Stimulated activated CD4-positive, alpha-beta T cell treated with anti-CD3 and anti-CD28 coated beads, Interleukin-2, amount 100 ng/mL, for 4 hours (primary cell): ENCODE results near the gene KCNH6.

Source experiments
- DNase-seq: peaks from one replicate; pipeline ENCODE4 v3.0.0-alpha.2; 2020; ENCODE audit warnings: low read depth

KCNH6 gene

DNA sequence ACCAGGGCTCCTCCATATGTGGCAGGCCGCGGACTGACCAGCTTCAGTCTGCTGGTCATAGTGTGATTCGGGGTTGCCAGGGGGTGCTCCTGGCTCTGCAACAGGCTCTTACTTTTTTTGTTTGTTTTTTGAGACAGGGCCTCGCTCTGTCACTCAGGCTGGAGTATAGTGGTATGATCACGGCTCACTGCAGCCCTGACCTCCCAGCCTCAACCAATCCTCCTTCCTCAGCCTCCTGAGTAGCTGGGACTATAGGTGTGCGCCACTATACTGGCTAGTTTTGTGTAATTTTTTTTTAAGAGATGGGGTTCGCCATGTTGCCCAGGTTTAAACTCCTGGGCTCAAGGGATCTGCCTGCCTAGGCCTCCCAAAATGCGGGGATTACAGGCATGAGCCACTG, 11.8 kb upstream of the KCNH6 start:
- DNase-seq = no peak

DNA sequence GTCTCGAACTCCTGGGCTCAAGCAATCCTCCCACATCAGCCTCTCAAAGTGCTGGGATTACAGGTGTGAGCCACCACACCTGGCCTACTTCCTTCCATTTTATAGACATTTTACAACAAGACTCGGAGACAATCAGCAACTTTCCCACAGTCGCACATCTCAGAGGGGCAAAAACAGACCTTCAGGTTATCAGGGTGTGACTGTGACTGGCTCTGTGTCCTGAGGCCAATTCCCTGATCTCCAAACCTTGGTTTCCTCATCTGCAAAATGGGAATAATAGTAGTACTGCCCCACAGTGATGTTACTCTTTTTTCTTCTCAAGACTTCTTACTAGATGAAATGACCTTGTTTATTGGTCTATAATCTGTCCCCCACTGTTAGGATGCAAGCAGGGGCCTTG, 10.8 kb upstream of the KCNH6 start:
- no peak for DNase-seq

DNA sequence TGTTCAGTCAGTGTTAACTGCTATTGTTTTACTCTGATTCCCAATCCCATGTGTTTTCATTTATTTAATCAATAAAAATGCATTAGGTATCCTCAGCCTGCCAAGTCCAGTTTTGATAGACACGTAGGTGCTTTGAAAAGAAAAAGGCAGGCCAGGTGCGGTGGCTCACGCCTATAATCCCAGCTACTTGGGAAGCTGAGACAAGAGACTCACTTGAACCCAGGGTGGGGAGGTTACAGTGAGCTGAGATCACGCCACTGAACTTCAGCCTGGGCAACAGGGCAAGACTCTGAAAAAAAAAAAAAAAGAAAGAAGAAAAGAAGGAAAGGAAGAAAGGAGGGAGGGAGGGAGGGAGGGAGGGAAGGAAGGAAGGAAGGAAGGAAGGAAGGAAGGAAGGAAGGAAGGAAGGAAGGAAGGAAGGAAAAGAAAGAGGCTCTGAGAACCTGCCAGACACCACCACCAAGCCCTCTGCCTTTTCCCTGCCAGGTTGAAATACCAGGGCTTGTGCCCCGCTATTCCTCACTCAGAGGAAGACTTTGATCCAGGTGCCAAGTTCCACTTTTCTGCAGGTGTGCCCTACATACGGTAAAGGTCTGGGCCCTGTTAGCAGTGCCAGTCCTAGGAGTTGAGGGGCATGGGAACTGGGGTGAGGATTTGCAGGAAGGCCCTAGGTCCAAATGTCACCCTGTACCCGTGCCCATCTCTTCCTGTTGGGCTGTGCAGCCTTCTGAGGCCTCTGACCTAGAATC, 10.1 kb upstream of the KCNH6 start:
- no peak for DNase-seq

DNA sequence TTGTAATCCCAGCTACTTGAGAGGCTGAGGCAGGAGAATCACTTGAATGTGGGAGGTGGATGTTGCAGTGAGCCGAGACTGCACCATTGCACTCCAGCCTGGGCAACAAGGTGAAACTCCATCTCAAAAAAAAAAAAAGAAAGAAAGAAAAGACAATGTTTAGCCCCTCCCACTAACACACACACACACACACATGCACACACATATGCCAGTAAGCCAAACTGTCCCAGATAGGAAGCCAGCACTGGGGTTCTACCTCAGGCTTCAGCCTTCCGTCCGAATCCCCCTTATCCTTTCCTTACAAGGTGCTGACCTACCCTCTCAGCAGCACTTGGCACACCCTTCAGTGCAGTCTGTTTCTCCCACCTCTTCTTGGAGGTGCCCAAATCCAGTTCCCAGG, 8.7 kb upstream of the KCNH6 start:
- no peak for DNase-seq

DNA sequence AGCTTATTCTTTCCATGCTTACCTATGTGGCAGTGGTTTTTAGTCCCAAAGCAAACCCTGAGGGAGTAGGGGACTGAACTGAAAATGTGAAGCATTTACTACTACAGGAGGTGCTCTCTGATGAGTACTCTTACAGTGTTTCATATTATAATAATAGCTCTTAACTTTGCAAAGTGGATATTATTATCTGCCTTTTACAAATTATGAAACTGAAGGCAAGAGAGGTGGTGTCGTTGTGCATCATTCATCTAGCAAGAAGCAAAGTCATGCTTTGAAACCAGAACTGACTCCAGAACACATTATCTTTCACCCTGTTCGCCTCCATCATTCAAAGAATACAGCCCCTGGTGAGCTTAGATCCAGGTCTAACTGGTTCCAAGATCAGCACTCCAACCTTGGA, 8.2 kb upstream of the KCNH6 start:
- no peak for DNase-seq

DNA sequence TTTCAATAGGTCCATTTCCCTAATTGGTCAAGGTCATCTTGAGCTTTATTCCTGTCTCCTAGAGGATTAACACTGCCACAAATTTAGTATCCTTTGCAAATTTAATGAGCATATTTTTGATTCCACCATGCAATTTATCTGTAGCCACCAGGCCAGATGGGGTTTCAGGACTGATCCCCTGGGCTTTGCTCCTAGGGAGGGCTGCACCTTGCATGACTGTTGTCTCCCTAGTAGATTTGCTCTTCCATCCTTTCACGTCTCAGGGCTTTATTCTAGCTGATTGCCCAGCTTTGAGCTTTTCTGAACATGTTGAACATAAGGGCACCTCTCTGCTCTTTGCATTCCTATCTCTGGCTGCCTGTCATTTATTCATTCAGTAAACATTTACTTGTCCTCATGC, 7.7 kb upstream of the KCNH6 start:
- DNase-seq = no peak

DNA sequence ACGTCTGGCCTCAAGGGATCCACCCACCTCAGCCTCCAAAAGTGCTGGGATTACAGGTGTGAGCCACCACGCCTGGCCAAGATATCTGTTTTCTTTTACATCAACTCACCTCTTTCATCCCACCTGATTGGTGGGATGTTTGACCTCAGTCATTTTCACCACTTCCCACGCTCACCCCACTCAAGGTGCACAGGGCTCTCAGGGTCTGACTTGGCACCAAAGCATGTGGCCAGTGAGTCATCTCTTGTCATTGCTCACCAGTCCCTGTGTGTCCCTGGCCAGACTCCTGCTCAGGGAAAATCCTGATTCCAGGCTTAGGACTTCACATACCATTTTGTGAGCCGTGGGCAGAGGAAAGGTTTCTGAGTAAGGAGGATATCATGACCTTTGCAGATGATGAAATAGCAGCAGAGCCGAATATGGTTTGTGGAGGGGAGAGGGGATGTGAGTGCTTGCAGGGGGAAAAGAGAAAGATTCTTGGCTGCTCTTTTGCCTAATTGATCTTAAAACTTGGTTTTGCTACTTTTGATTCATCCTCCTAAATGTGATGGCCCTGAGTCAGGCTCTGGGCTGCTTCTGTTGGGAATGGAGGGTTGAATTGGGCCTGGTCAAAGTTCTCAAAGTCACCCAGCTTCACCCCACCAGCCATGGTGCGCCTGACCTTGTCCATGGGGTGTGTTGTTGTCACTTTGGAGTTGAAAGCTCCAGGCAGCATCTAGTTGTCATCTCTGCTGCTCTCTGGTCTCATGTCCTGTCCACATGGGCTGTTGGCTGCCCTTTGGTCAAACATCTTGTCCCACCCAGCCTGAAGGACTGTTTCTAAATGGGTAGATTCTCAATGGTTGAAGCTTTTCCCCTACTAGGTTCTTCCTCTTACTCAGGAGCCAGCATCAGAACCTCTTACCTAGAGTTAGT, 6.0 kb upstream of the KCNH6 start:
- no peak for DNase-seq

DNA sequence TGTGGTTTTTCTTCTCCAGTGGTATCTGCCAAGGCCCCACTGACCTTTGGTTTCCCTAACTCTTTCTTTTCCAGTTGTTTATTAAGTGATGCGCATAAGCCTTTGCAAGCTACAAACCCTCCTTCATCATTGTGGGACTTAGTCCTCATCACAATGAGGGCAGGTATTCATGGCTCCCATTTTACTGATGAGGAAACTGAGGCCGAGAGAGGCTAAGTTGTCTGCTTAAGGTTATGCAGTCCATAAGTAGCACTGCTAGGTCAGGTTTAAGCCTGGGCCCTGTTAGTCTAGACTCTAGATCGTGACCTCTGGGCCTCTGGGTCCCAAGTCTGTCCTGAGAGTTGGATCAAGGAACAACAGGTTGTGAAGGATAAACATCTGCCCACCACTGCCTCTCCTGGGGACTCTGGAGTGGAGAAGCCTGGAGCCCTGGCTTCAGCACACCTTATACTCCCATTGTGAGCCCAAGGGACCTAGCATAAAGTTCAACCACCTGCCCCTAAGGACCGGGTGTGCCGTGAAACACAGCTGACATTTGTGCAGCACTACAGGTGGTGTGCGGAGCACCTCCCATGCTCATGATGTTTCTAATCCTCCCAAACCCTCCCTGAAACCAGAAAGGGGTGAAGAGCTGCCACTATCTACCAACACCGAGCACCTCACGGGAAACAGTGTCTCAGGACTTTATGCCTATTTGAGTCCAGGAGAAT, 5.2 kb upstream of the KCNH6 start:
- DNase-seq = no peak

DNA sequence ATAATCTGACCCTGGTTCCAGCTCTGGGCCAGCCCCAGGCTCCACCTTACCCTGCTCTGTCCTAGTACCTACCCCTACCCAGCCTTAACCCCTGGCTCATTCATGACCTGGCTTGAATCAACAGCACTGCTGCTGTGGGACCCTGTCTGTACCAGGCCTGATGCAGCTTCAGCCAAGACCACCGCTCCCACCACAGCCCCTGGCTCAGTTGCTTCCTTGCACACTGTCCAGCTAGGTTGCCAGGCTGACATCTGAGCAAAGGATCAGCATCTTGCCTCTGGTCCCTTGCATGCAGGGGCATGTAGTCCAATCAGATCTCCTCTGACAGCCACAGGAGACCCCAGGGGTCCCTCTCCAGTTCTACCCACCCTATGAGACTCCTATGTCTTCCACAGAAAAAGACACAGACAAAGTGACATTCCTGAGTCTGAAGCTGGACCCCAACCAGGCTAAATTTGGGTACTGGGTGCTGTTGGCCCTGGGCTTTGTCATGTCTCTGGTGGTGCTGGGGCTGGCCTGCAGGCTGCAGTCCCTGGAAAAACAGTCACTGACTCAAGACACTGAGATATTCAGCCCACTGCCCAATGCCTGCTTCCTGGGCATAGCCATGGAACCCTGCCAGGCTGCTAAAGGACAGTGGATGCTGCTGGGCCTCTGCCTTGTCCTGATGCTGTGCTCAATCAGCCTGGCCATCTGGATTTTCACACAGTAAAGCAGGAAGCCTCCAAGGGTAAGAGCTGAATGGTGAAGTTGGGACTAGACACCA, 3.9 kb upstream of the KCNH6 start:
- no peak for DNase-seq

DNA sequence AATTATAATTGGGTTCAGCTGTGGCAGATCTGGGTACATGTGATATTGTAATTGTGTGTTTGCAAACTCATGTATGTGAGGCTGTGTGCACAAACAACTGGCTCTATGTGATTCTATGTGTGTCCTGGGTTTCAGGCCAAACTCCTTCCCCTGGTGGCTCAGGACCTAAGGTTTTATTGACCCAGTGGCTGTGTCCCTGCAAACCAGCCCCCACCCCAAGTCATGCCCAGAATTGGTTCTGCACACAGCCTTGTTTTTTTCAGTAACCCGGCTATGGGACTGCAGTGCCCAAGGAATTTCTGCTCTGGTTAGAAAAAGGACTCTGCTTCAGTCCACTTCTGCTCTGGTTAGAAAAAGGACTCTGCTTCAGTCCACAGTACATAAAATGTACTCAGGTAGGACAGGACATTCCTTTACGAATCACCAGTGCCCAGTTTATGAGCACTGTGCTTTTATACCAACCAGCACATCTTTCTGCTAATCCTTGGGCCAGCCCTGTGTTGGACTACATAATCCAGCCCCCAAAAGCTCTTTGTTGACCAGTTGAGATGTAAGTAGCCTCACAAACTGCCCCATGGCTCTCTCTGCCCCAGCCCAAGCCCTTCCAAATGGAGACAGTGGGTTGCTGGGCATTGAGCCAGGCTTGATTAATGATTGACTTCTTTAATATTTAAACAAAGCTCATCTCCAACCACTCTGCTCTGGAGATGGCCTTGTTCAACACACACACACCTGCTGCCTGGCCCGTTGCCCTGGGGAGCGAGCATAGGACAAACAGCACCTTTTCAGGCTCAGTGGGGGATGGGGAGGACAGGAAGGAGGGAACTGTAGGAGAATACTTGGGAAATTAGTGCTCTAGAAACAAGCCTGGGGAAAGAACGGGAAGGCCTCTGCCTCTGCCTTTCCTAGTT, 2.9 kb upstream of the KCNH6 start:
- no peak for DNase-seq

DNA sequence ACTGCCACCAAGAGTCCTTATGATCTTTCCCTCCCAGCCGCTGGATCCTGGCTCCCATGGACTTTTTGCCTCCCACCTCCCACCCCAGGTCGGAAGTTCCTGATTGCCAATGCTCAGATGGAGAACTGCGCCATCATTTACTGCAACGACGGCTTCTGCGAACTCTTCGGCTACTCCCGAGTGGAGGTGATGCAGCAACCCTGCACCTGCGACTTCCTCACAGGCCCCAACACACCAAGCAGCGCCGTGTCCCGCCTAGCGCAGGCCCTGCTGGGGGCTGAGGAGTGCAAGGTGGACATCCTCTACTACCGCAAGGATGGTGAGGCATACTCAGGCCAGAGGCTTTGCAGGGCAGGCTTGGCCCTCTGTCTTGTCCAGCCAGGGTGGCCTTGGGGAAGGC, 893 bp downstream of the KCNH6 start:
- DNase-seq = no peak

DNA sequence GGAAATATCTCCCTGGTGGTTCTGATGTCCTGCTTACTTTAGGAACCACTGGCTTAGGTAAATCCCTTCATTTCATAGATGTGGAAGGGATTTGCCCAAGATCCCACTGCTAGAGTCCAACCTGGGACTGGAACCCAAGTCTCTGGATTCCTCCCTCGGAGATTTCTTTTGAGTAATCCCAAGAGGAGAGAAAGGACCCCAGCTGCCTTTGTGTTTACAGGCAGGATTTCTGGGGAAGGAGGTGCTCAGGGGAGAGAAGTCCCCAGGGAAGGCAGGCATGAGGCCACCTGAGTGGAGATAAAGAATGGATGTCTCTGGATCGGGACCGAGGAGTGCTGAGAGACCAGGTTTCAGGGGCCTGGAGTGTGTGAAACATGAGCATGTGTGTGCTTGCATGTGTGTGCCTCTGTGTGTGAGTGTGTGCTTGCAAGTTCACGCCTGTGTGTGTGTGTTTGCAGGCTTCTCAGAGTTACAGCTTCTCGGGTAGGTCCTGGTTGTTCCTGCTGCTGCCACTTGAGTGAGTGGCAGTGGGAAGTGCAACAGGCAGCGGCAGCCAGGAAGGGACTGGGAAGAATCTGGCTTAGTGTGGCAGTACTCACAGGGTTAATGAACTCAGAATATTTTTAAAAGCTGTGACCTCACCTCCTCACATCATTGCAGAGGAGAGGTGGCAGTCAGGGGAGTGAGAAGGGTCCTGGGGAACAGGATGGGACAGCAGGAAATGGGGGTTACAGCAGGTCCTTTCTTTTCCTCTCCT, 2.2 kb downstream of the KCNH6 start:
- DNase-seq = no peak

DNA sequence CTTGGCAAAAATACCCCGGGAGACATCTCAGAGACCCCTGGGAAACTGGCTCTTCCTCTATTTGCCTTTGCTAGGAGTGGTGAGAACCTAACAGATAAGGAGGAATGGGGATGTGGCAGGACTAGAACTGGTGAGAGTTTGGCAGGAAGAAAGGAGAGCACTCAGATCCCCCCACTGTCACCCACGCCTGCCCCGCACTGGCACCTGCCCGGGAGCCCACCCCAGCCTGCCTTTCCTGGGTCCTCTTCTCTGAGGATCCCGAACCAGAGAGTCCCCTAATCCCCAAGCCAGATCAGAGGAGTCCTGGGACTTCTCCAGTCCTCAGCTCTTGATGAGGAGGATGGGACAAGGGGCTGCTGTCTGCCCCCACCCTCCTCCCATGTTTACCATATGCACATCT, 3.7 kb downstream of the KCNH6 start:
- DNase-seq = no peak

DNA sequence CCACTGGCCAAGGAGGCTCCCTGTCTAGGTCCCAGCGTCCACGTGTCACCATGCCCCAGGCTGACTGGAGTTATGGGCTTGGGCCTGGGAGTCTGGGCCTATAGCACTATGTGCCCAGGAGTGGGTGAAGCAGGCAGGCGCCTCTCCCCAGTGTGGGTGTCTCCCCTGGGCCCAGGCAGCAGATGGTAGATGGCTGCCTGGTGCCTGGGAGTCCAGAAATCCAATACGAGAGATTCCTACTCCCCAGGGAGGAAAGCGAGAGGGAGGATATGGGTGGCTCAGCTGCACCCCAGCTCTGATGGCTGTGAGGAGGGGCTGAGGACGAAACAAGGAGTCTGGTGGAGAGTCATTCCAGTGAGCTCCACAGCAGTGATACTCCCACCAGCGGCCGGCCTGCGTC, 5.0 kb downstream of the KCNH6 start:
- DNase-seq = no peak

DNA sequence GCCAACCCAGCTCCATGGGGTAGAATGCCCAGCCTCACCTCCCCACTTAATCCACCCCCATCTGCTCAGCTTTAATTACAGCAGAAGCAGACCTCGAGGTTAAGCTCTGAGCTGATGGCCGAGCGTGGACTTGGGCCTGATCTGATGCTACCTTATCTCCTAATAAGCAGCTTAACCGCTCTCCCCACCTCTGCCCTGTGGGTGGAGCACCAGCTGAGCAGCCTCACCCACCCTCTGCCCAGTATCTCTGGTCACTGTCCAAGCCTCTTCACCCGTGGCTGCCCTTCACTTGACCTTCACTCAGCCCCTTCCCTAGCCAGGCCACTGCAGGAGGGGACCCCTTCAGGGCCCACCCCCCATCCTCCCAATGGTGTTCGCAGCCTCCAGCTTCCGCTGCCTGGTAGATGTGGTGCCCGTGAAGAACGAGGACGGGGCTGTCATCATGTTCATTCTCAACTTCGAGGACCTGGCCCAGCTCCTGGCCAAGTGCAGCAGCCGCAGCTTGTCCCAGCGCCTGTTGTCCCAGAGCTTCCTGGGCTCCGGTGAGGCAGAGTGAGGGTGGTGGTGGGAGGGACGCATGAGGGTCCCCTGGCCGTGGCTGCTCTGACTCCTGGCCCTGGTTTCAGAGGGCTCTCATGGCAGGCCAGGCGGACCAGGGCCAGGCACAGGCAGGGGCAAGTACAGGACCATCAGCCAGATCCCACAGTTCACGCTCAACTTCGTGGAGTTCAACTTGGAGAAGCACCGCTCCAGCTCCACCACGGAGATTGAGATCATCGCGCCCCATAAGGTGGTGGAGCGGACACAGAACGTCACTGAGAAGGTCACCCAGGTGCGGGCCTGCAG, 6.8 kb downstream of the KCNH6 start:
- no peak for DNase-seq

DNA sequence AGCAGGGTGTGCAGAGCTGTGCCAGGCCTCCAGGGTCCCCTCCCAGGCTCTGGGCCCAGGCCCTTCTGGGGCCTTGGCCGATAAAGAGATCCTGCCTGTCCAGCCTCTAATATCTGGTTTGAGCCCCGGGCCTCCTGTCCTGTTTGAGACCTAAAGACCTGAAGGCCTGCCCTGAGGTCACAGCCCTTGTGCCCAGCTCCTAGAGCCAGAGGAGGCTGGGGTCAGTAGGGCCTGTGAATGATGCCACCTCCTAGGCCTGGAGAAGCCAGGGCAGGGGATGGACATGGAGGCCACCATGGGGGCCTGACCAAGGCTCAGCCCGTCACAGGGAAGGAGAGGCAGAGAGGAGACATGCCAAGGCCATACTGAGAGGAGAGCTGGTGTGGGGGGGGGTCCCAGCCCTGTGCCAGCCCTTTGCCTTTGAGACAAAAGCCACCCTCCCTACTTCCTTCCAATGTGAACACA, 7.4 kb downstream of the KCNH6 start:
- DNase-seq = no peak

DNA sequence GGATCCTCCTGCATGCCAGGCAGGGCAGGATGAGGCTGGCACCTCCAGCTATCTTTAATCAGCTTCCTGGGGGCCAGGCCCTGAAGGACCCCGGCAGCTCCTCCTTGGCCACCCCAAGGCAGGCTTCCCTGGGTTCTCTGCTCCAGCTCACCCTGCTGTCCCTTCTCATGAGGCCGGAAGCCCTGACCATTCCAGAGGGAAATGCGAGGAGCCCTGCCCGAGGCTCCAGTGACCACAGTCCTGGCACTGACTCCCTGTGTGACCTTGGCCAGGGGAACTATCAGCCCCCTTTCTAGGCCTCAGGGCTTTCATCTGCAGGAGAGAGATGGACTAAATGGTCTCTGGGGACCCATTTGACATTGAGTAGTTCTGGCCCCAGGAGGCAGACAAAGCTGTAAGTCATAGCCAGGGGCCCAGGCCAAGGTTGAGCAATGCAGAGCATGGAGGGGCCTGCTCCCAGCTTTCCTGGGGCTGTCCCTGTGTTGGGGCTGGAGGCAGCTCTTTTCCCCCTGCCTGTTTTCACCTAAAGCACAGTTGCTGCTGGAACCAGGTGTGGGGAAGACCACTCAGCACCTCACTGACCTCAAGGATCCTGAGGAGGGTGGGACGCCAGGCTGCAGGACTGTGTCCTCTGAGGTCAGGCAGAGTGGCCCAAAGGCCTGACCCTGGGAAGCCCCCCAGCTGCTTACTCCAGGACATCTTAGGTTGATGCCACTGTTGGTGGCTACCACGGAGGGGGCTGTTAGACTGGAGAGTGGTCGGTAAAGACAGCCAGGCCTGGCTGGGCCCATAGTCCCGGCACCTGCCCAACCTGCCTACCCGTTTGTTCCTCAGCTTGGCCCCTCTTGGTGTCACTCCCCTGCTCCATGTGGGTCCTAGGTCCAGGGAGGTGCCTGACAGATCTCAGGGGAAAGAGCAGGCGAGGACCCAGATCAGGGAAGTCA, 8.1 kb downstream of the KCNH6 start:
- DNase-seq = no peak
